ENCODE data around the gene RIMBP2.

RIMBP2 gene

GRCh38 chr12:130562716-130563115 is 153.4 kb downstream of the RIMBP2 start:
- no peak for DNase-seq

GRCh38 chr12:130560321-130560720 is 155.8 kb downstream of the RIMBP2 start:
- DNase-seq = no peak

GRCh38 chr12:130559806-130560205 is 156.3 kb downstream of the RIMBP2 start:
- no peak for DNase-seq

- DNase-seq = no peak
These were observed 158.0 kb downstream of the RIMBP2 start for GRCh38 chr12:130557886-130558765.

GRCh38 chr12:130557201-130557600 is 158.9 kb downstream of the RIMBP2 start:
- DNase-seq = no peak

GRCh38 chr12:130556486-130557055 is 159.5 kb downstream of the RIMBP2 start:
- DNase-seq = no peak

GRCh38 chr12:130555628-130556485 is 160.2 kb downstream of the RIMBP2 start:
- DNase-seq = no peak

- DNase-seq = no peak
These were observed 160.9 kb downstream of the RIMBP2 start for GRCh38 chr12:130555221-130555620.

- DNase-seq = peak in 1 of 4 experiments; percentile 1
These were observed 163.6 kb downstream of the RIMBP2 start for GRCh38 chr12:130552483-130552996.

GRCh38 chr12:130549361-130549760 is 166.7 kb downstream of the RIMBP2 start:
- no peak for DNase-seq

- DNase-seq = no peak
These were observed 168.5 kb downstream of the RIMBP2 start for GRCh38 chr12:130547480-130548155.

- DNase-seq = no peak
These were observed 169.6 kb downstream of the RIMBP2 start for GRCh38 chr12:130546494-130546893.

- no peak for DNase-seq
These were observed 170.6 kb downstream of the RIMBP2 start for GRCh38 chr12:130545475-130545874.

GRCh38 chr12:130540376-130540775 is 175.7 kb downstream of the RIMBP2 start:
- no peak for DNase-seq

- no peak for DNase-seq
These were observed 177.6 kb downstream of the RIMBP2 start for GRCh38 chr12:130538343-130539095.

GRCh38 chr12:130537655-130538054 is 178.4 kb downstream of the RIMBP2 start:
- no peak for DNase-seq

GRCh38 chr12:130537051-130537450 is 179.0 kb downstream of the RIMBP2 start:
- no peak for DNase-seq

- no peak for DNase-seq
These were observed 185.7 kb downstream of the RIMBP2 start for GRCh38 chr12:130530429-130530828.

GRCh38 chr12:130529781-130530180 is 186.3 kb downstream of the RIMBP2 start:
- no peak for DNase-seq

GRCh38 chr12:130527239-130527638 is 188.9 kb downstream of the RIMBP2 start:
- DNase-seq = no peak

- DNase-seq = peak in 2 of 4 experiments; percentile 11
These were observed 189.3 kb downstream of the RIMBP2 start for GRCh38 chr12:130526813-130527212.

All from suppressor macrophage (primary cell).